Skeletal muscle tissue (tissue), 4 donors: ENCODE measurements around the gene CPXM1. TPM values are rescaled to one million over a fixed set of nuclear protein-coding genes. Genes with fewer than 3 reads are reported as not detected.
"Not testable (repeated sequence)": the region's sequence is repeated elsewhere in the genome, so short reads cannot be mapped to it uniquely, and the experiment has no call there.

ENCODE experiments used
- H3K27ac ChIP-seq: one replicate; pipeline ENCODE4 v1.7.0; 2013; ENCODE audit warnings: mild to moderate bottlenecking, low read depth, low read length, inconsistent platforms
- H3K27me3 ChIP-seq, 3 donors: one replicate each; pipeline ENCODE4 v1.7.0; 2013; ENCODE audit warnings: low read length in 3 of 3; ENCODE audit not compliant: control insufficient read depth in 3 of 3, insufficient read depth in 3 of 3
- H3K36me3 ChIP-seq, 3 donors: one replicate each; pipeline ENCODE4 v1.7.0; 2013; ENCODE audit warnings: low read length in 3 of 3; ENCODE audit not compliant: control insufficient read depth in 3 of 3, insufficient read depth in 3 of 3
- H3K4me1 ChIP-seq, 3 donors: one replicate each; pipeline ENCODE4 v1.7.0; 2013; ENCODE audit warnings: low read length in 3 of 3, mild to moderate bottlenecking in 3 of 3; ENCODE audit not compliant: control insufficient read depth in 3 of 3, insufficient read depth in 3 of 3
- H3K4me3 ChIP-seq, 3 donors: one replicate each; pipeline ENCODE4 v1.7.0; 2013; ENCODE audit warnings: low read length in 3 of 3
- H3K9ac ChIP-seq, 3 donors: one replicate each; pipeline ENCODE4 v1.7.0; 2013; ENCODE audit warnings: low read length in 3 of 3, mild to moderate bottlenecking in 3 of 3, moderate library complexity in 2 of 3, low read depth in 1 of 3
- H3K9me3 ChIP-seq, 3 donors: one replicate each; pipeline ENCODE4 v1.7.0; 2013; ENCODE audit warnings: low read length in 3 of 3; ENCODE audit not compliant: control insufficient read depth in 3 of 3
- total RNA-seq: library from RNA; depleted of rRNA; stranded (reverse); fragments of >200 nt; gene quantifications from one replicate; pipeline ENCODE4 v1.2.3, GENCODE V29; 2014
- donor health status: Osteomylitis.

The CPXM1 gene
- total RNA-seq, 1 donor from 2014 or later, result 26.1 TPM

- H3K9ac ChIP-seq, result no peak overlapping the region
- no peak overlapping the region for H3K27ac ChIP-seq
- H3K9me3 ChIP-seq, result peaks cover 0 to 3% (median 2%) of the 10 kb centered on the region in 3 donors
- H3K36me3 ChIP-seq, result no peaks in the 10 kb centered on the region
- H3K4me1 ChIP-seq, result no peaks in the 10 kb centered on the region
- H3K4me3 ChIP-seq, result no peak overlapping the region
- H3K27me3 ChIP-seq, result peaks cover 8 to 22% (median 9%) of the 10 kb centered on the region in 3 donors
Observed at GRCh38 chr20:2773812-2774211, 26.6 kb downstream of the CPXM1 start.

- no peak overlapping the region for H3K27ac ChIP-seq
- no peak overlapping the region for H3K9ac ChIP-seq
- no peaks in the 10 kb centered on the region for H3K36me3 ChIP-seq
- peaks cover 15 to 30% (median 23%) of the 10 kb centered on the region in 3 donors for H3K27me3 ChIP-seq
- H3K4me1 ChIP-seq, result peaks cover 0 to 7% (median 0%) of the 10 kb centered on the region in 3 donors
- no peak overlapping the region for H3K4me3 ChIP-seq
- peaks cover 0 to 3% (median 2%) of the 10 kb centered on the region in 3 donors for H3K9me3 ChIP-seq
Observed at GRCh38 chr20:2771631-2772080, 28.8 kb downstream of the CPXM1 start.

DNA sequence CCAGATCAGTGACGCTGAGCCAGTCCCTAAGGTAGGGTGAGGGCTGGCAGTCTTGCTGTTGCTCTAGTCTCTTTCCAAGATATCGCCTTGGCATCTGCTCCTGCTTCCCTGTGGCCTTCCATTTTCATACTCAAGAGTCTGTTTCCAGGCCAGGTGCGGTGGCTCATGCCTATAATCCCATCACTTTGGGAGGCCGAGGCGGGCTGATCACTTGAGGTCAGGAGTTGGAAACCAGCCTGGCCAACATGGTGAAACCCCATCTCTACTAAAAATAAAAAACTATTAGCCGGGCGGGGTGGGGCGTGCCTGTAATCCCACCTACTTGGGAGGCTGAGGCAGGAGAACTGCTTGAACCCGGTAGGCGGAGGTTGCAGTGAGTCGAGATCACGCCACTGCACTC is 30.3 kb downstream of the CPXM1 start:
- H3K9me3 ChIP-seq, H3K9ac ChIP-seq, H3K4me3 ChIP-seq, H3K4me1 ChIP-seq, H3K27ac ChIP-seq, H3K36me3 ChIP-seq: not testable (repeated sequence)
- peaks cover 15 to 30% (median 23%) of the 10 kb centered on the region in 3 donors for H3K27me3 ChIP-seq

DNA sequence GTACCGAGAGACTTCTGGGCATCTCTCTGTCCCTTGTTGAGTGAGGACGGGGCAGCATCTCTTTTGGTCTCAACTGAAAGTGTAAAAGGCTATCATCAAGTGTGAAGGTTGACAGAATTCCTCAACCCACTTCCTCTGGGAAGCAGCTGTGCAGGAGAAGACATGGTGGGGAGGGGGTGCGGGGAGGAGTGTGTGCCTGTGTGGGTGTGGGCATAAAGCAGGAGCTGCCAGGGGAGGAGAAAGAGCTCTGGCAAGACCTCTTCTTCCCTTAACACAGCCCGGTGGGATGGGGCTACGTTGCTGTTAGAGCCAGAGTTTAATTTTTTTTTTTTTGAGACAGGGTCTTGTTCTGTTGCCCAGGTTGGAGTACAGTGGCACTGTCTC is 31.8 kb downstream of the CPXM1 start:
- H3K27me3 ChIP-seq, result peaks cover 15 to 36% (median 29%) of the 10 kb centered on the region in 3 donors
- no peaks in the 10 kb centered on the region for H3K36me3 ChIP-seq
- H3K9ac ChIP-seq, result no peak overlapping the region
- peaks cover 0 to 2% (median 0%) of the 10 kb centered on the region in 3 donors for H3K9me3 ChIP-seq
- no peak overlapping the region for H3K27ac ChIP-seq
- H3K4me1 ChIP-seq, result peaks cover 0 to 7% (median 0%) of the 10 kb centered on the region in 3 donors
- no peak overlapping the region for H3K4me3 ChIP-seq

DNA sequence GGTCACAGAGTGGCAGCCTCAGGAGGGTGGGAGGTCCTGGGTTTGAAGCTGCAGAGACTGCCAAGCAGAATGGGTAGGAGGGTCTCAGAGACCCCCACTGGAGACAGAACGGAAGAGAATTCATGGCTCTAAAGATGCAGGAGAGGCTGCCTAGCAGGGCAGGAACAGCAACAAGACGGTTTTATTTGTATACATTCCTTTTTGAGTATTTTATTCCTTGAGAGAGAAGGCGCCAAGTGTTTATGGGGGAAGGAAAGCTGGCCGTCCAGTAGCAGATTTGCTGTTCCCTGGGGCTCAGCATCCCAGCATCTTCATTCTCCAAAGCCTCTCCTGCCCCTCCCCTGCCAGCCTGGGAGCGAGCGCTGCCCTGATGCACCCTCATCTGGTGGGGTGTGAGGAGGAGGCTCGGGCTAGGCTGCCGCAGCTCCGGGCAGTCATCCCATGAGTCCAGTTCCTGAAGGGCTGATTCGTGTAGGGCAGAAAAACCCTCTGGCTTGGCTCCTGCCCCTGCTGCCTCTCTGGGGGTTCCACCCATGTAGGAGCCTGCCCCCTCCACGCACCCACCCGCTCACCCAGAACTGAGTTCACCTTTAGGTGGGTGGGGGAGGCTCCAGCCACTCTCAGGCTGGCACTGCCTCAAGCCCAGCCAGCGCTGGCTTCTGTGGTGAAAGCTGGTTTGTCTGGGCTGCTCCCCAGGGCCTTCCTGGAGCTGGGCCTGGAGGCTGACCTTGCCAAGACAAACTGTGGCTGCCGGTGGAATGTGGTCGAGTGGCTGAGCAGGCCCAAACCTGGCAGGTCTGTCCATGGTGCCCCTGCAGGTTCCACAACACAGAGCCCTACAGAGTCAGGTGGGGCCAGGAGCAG is 32.4 kb downstream of the CPXM1 start:
- H3K27me3 ChIP-seq, result peaks cover 15 to 39% (median 34%) of the 10 kb centered on the region in 3 donors
- H3K27ac ChIP-seq, result no peak overlapping the region
- H3K9ac ChIP-seq, result no peak overlapping the region
- H3K36me3 ChIP-seq, result no peaks in the 10 kb centered on the region
- peaks cover 0 to 2% (median 0%) of the 10 kb centered on the region in 3 donors for H3K9me3 ChIP-seq
- H3K4me1 ChIP-seq, result peaks cover 0 to 7% (median 0%) of the 10 kb centered on the region in 3 donors
- H3K4me3 ChIP-seq, result no peak overlapping the region

GRCh38 chr20:2763186-2763585 is 37.2 kb downstream of the CPXM1 start:
- Histone ChIP-seq H3K4me1 (peaks cover 0 to 3% (median 0%) of the 10 kb centered on the region in 3 donors), H3K9me3 (no peaks in the 10 kb centered on the region), H3K9ac (no peak overlapping the region), H3K36me3 (no peaks in the 10 kb centered on the region), H3K4me3 (no peak overlapping the region), H3K27ac (no peak overlapping the region), H3K27me3 (peaks cover 10 to 53% (median 35%) of the 10 kb centered on the region in 3 donors)

- H3K4me3 ChIP-seq, result no peak overlapping the region
- H3K27me3 ChIP-seq, result peaks cover 6 to 48% (median 33%) of the 10 kb centered on the region in 3 donors
- H3K9ac ChIP-seq, result no peak overlapping the region
- no peaks in the 10 kb centered on the region for H3K9me3 ChIP-seq
- no peaks in the 10 kb centered on the region for H3K4me1 ChIP-seq
- H3K27ac ChIP-seq, result no peak overlapping the region
- H3K36me3 ChIP-seq, result no peaks in the 10 kb centered on the region
Observed at GRCh38 chr20:2762578-2763131, 37.8 kb downstream of the CPXM1 start.

DNA sequence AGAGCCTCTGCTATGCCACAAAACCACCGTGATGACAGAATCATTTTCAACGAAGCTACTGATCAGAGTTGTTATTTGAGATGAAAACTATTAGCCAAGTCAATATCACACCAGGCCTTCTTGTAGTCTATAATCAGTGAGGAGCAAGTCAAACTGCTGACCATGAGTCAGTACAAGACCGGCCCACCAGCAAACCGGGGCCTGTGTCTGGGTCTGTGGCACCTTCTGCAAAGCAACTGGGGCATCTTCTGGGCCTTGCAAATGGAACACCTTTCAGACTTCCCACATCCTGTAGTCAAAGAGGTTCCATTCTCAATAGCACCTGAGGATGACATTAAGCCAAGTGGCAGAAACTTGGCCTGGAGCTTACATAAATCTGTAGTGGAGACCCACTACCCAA is 38.5 kb downstream of the CPXM1 start:
- no peak overlapping the region for H3K27ac ChIP-seq
- no peak overlapping the region for H3K9ac ChIP-seq
- no peaks in the 10 kb centered on the region for H3K9me3 ChIP-seq
- H3K27me3 ChIP-seq, result peaks cover 5 to 45% (median 31%) of the 10 kb centered on the region in 3 donors
- no peak overlapping the region for H3K4me3 ChIP-seq
- H3K36me3 ChIP-seq, result no peaks in the 10 kb centered on the region
- H3K4me1 ChIP-seq, result no peaks in the 10 kb centered on the region

GRCh38 chr20:2760952-2761305 is 39.5 kb downstream of the CPXM1 start:
- Histone ChIP-seq H3K27ac (no peak overlapping the region), H3K9ac (no peak overlapping the region), H3K9me3 (no peaks in the 10 kb centered on the region), H3K4me3 (no peak overlapping the region), H3K36me3 (no peaks in the 10 kb centered on the region), H3K27me3 (peaks cover 15 to 54% (median 41%) of the 10 kb centered on the region in 3 donors), H3K4me1 (no peaks in the 10 kb centered on the region)

GRCh38 chr20:2760297-2760951 is 40.0 kb downstream of the CPXM1 start:
- H3K36me3 ChIP-seq, result no peaks in the 10 kb centered on the region
- H3K4me3 ChIP-seq, result no peak overlapping the region
- H3K9ac ChIP-seq, result no peak overlapping the region
- H3K9me3 ChIP-seq, result no peaks in the 10 kb centered on the region
- no peaks in the 10 kb centered on the region for H3K4me1 ChIP-seq
- H3K27me3 ChIP-seq, result peaks cover 18 to 57% (median 44%) of the 10 kb centered on the region in 3 donors
- H3K27ac ChIP-seq, result no peak overlapping the region
